ENCODE data around the gene CTNNA3. TPM values are rescaled to one million over a fixed set of nuclear protein-coding genes. Genes with fewer than 3 reads are reported as not detected.
A peak's percentile ranks its signal among the peaks of the same experiment; 100 is the strongest.

The CTNNA3 gene
- total and polyA plus RNA-seq, 2 donors from 2014 or later: 0.45 to 0.72 TPM

GRCh38 chr10:67527351-67527750, 168.6 kb downstream of the CTNNA3 start:
- intact Hi-C loops (cut with DNase I): no loop called here
- TF ChIP-seq CTCF (IDR thresholded peaks at IDR 0.05; ENCODE audit: borderline replicate concordance, extremely low read depth, insufficient read depth): no peak
- Histone ChIP-seq H3K9ac (ENCODE audit: low read length in 3 of 3) (no peak overlapping the region), H3K4me1 (ENCODE audit: control insufficient read depth in 2 of 3, insufficient read depth in 2 of 3, low read depth in 1 of 3, low read length in 3 of 3) (no peaks in the 10 kb centered on the region), H3K4me3 (ENCODE audit: low read length in 3 of 3) (no peak overlapping the region), H3K9me3 (ENCODE audit: control insufficient read depth in 2 of 3, insufficient read depth in 1 of 3, low read length in 3 of 3) (no peaks in the 10 kb centered on the region), H3K36me3 (ENCODE audit: control insufficient read depth in 2 of 3, insufficient read depth in 3 of 3, low read length in 3 of 3) (no peaks in the 10 kb centered on the region), H3K27ac (ENCODE audit: low read depth in 2 of 2, low read length in 2 of 2) (no peak overlapping the region), H3K27me3 (ENCODE audit: control insufficient read depth, insufficient read depth, low read length) (no peaks in the 10 kb centered on the region)
- FAIRE-seq: no peak
- DNase-seq: no peak

- no peak for FAIRE-seq
- H3K9me3 ChIP-seq (ENCODE audit: control insufficient read depth in 2 of 3, insufficient read depth in 1 of 3, low read length in 3 of 3): no peaks in the 10 kb centered on the region
- H3K4me1 ChIP-seq (ENCODE audit: control insufficient read depth in 2 of 3, insufficient read depth in 2 of 3, low read depth in 1 of 3, low read length in 3 of 3): no peaks in the 10 kb centered on the region
- H3K4me3 ChIP-seq (ENCODE audit: low read length in 3 of 3): no peak overlapping the region
- H3K36me3 ChIP-seq (ENCODE audit: control insufficient read depth in 2 of 3, insufficient read depth in 3 of 3, low read length in 3 of 3): no peaks in the 10 kb centered on the region
- TF ChIP-seq CTCF (IDR thresholded peaks at IDR 0.05; ENCODE audit: borderline replicate concordance, extremely low read depth, insufficient read depth): no peak
- no peak for DNase-seq
- no peaks in the 10 kb centered on the region for H3K27me3 ChIP-seq (ENCODE audit: control insufficient read depth, insufficient read depth, low read length)
- intact Hi-C loops (cut with DNase I): no loop called here
- no peak overlapping the region for H3K27ac ChIP-seq (ENCODE audit: low read depth in 2 of 2, low read length in 2 of 2)
- no peak overlapping the region for H3K9ac ChIP-seq (ENCODE audit: low read length in 3 of 3)
These were observed 174.4 kb downstream of the CTNNA3 start for GRCh38 chr10:67521546-67521945.

GRCh38 chr10:67520924-67521520, 175.0 kb downstream of the CTNNA3 start:
- H3K4me3 ChIP-seq (ENCODE audit: low read length in 3 of 3): no peak overlapping the region
- peak; percentile 58 for FAIRE-seq
- intact Hi-C loops (cut with DNase I): no loop called here

More at GRCh38 chr10:67520924-67521520, 175.0 kb downstream of the CTNNA3 start:
- no peaks in the 10 kb centered on the region for H3K9me3 ChIP-seq (ENCODE audit: control insufficient read depth in 2 of 3, insufficient read depth in 1 of 3, low read length in 3 of 3)
- no peaks in the 10 kb centered on the region for H3K4me1 ChIP-seq (ENCODE audit: control insufficient read depth in 2 of 3, insufficient read depth in 2 of 3, low read depth in 1 of 3, low read length in 3 of 3)
- peak in 4 of 5 donors; percentile 39 to 86 (median 75) for DNase-seq
- peak; percentile 70 for TF ChIP-seq CTCF (IDR thresholded peaks at IDR 0.05; ENCODE audit: borderline replicate concordance, extremely low read depth, insufficient read depth)
- H3K27me3 ChIP-seq (ENCODE audit: control insufficient read depth, insufficient read depth, low read length): no peaks in the 10 kb centered on the region
- H3K27ac ChIP-seq (ENCODE audit: low read depth in 2 of 2, low read length in 2 of 2): no peak overlapping the region
- H3K36me3 ChIP-seq (ENCODE audit: control insufficient read depth in 2 of 3, insufficient read depth in 3 of 3, low read length in 3 of 3): no peaks in the 10 kb centered on the region
- no peak overlapping the region for H3K9ac ChIP-seq (ENCODE audit: low read length in 3 of 3)

All from kidney (tissue), 14 donors.